Effector CD4-positive, alpha-beta T cell (primary cell): Measurements from ENCODE around the gene SMO.
"Not testable (repeated sequence)": the region's sequence is repeated elsewhere in the genome, so short reads cannot be mapped to it uniquely, and the experiment has no call there.

ENCODE experiments used
- DNase-seq: peaks from one replicate; pipeline ENCODE4 v3.0.0-alpha.2; 2020

SMO gene

GRCh38 chr7:129240119-129240820, 51.8 kb downstream of the SMO start:
- DNase-seq, result no peak

GRCh38 chr7:129244220-129244619, 55.8 kb downstream of the SMO start:
- DNase-seq, result no peak

- no peak for DNase-seq
Measured at GRCh38 chr7:129245533-129245932, 57.1 kb downstream of the SMO start.

GRCh38 chr7:129247087-129247486, 58.7 kb downstream of the SMO start:
- no peak for DNase-seq

GRCh38 chr7:129252128-129252527, 63.7 kb downstream of the SMO start:
- no peak for DNase-seq

- DNase-seq, result not testable (repeated sequence)
Measured at GRCh38 chr7:129252603-129253002, 64.2 kb downstream of the SMO start.

- no peak for DNase-seq
Measured at GRCh38 chr7:129255800-129256199, 67.4 kb downstream of the SMO start.

GRCh38 chr7:129256221-129256620, 67.8 kb downstream of the SMO start:
- DNase-seq, result no peak

GRCh38 chr7:129257168-129257567, 68.7 kb downstream of the SMO start:
- DNase-seq, result no peak

GRCh38 chr7:129258649-129259389, 70.4 kb downstream of the SMO start:
- no peak for DNase-seq

GRCh38 chr7:129262324-129262723, 73.9 kb downstream of the SMO start:
- no peak for DNase-seq
